HG03575 (cell line): ENCODE results near the gene TENM3.

Experiments
- ATAC-seq: cut with Tn5 transposase; IDR thresholded peaks from one replicate; pipeline ENCODE4 v1.9.1; 2021; ENCODE audit not compliant: unreplicated experiment, insufficient number of reproducible peaks, low FRiP score; ENCODE audit errors: extremely low read depth

Gene TENM3

DNA sequence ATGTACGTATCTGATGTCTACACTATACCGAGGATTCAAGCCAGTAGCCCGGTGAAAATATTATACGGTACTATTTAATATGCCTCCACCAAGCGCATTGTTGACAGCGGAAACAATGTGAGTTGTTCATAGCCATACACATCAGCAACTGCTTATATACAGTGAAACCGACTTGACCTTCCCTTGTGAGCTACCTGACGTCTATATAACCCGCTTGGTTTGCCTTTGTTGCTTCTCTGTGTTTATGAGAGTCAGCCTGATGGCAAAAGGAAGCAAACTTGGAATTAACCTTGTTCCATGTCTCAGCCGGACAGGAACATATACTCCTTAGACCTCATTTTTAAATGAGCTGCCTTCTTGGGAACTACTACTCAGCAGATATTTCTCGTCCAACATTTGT lies 462.2 kb downstream of the TENM3 start:
- ATAC-seq, result no peak

DNA sequence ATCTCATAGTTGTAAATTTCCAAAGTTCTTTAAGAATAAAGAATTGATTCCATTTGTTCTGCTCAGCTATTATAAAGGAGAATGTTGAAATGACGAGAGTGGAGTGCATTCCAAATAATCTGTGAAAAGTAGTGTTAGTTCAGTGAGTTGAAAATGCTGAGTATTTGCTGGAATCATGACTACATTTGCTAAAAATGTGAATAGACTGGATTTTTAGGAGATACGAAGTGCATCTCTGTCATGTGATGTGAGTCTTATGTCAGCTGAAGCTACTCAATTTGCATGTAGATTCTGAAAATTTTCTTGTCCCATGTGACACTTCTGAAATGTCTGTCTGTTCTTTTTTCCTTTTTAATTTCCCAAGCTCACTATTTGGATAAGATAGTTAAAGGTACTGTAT lies 468.0 kb downstream of the TENM3 start:
- no peak for ATAC-seq

DNA sequence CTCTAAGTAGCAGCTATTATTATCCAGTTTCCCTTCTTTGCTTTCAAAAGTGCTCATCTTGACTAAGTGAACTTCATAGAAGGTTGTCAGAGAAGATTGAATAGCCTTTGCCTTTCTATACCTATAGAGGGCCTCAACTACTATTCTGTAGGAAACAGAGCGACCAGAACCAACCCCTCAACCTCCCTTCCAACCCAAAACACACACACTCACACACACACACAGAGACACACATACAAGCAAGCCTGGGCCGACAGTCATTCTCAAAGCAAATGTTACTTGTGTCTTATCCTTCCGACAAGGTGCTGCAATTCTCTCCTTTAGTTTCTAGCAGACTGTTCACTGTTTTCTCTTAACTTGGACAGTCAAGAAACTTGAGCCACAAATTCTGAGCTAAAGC lies 472.3 kb downstream of the TENM3 start:
- ATAC-seq, result no peak

DNA sequence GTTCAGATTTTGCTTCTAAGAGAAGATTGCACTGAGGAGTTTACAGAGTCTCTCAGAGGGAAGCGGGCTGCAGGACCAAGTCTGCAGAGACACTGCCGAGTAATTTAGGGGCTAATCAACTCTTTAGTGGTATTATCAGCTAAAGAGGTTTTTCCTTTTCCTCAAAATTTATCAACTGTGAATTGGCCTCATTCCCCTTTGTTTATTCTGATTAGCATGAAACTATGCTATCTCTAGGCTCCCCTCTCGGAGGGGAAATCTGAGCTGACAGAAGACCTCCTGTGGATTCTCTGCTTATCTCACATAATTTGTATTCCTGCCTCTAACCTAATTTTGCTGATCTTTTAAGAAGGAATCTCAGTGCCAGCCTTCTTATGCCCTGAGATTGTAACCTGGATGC lies 473.0 kb downstream of the TENM3 start:
- ATAC-seq, result no peak

DNA sequence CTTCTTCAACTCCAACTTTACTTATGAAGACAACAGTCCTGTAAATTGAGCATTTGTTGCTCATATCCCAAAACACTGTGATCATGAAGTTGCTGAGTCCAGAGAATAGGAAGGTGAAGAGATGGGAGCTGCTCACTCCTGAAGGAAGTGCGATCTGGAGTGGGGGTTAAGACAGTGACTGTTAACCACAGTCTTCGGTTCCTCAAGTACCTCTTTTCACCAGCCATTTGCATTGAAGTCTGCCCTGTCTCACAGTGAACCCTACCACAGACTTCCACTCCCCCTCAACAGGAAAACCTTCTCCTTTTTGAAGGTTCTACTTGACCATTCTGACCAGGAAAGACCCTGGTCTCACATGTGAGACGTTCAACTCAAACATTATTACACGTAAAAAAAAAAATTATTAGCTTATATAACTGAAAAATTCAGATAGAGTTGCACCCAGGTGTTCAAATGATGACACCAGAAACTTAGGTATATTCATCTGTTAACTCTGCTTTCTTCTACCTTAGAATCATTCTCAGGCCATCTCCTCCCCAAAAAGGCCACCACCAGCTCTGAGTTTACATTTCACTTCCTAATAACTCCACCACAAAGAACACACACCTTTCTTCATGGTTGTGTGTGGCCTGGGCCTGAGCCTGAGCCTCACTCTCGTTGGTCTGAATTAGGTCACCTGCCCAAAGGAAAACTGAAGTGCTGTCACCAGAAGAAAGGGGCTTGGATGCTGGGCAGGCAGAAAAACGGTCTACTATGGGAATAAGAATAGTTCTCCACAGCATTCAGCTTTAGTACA lies 474.8 kb downstream of the TENM3 start:
- ATAC-seq, result no peak

DNA sequence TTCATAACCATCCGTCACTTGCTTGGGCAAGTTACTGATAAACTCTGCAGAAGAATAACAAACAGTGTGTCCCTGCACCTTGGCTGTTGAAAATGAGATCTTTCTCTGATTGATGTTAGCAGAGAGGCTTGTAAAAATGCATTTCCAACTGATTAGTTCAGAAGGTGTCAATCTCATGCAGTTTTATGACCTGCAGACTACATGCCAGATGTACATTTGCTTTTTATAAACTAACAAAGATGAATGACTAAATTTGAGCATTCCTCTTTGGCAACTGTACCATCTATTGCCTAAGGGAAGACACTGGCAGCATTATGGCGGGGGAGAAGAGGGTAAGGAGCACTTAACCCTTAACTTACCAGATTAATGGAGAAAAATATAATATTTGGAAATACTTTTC lies 481.2 kb downstream of the TENM3 start:
- no peak for ATAC-seq

DNA sequence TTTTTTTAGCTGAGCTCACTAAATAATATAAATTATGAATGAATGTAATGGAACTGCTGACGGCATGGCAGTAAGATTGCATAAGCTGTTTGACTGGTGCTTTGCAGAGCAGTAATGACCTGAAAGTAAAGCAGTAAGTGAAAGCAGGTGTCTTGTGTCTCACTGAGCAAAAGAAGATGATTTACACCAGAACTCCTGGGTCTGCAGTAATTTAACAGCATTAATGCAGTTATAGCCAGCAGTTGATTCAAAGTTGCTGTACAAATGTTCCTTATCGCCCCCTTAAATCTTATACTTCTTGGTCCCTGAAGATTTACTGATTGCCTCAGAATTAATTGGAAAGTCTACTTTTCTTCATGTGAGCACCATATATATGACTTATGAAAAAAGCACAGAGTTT lies 486.3 kb downstream of the TENM3 start:
- ATAC-seq, result no peak

DNA sequence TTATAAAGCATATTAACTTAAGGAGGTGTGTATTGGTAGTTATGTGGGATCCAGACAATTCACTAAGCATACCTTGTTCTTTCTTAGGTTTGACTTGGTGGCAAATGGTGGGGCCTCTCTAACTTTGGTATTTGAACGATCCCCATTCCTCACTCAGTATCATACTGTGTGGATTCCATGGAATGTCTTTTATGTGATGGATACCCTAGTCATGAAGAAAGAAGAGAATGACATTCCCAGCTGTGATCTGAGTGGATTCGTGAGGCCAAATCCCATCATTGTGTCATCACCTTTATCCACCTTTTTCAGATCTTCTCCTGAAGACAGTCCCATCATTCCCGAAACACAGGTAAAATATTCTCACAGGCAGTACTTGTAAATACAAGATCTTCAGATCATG lies 487.6 kb downstream of the TENM3 start:
- ATAC-seq, result no peak

DNA sequence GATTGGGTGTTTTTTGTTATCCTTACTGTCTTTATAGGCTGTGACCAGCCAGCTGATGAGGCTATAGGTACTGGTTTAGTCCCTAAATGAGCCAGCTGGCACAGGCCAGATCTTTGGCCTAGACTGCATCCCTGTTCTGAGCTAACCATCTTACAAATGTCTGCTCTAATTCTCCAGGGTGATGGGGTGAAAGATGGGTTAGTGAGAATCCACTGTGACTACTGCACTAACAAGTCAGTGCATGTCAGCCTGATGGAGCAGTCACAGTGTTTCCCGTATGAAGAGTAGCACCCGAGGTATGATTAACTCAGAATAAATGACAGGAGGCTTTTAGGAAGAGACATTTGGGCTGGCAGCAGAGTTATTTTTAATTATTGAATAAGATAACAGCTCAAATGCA lies 493.0 kb downstream of the TENM3 start:
- ATAC-seq, result no peak

DNA sequence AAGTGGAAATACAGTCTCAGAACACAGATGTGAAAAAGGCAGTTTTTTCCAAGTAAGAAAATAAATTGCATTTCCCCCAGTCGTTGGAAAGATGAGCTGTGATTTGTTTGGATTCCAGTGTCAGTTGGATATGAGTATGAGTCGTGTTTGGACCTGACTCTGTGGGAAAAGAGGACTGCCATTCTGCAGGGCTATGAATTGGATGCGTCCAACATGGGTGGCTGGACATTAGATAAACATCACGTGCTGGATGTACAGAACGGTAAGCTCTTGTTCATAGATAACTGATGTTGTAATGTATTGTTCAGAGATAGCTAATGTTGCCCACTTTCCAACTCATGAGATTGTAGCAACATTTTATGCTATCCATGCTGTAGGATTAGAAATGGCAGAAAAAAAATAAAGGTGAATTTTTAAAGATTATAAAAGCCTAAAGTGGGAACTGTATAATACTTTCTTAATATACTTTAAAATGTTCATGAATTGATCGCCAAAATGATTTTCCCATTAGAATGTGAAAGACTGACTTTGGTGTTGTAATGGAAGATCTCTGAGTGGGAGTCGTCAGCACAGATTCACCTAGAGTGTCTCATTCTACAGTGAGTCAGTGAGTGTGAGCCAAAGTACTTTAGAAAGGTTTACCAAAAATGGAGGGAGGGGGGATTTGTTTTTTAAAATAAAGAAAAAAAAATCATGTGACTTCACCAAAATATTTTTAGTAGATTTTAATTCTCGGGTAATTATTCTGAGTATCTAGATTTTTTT lies 495.3 kb downstream of the TENM3 start:
- no peak for ATAC-seq

DNA sequence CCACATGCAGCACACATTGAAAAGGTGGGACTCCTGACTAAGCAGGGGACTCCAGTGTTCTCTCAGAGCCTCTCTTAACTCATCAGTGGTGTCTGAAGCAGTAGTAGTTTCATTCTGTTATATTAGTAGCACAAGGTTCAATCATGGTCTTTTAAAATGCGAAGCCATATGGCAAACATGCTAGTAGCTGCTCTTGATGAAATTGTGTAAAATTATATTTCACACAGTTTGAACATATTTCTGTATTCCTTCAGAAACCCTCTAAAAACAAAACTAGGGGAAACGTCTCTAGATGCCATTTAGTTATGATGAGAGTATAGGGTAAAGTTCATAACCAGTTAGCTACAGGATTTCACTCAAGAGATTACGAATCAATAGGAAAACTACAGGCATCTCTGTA lies 497.1 kb downstream of the TENM3 start:
- ATAC-seq, result no peak

DNA sequence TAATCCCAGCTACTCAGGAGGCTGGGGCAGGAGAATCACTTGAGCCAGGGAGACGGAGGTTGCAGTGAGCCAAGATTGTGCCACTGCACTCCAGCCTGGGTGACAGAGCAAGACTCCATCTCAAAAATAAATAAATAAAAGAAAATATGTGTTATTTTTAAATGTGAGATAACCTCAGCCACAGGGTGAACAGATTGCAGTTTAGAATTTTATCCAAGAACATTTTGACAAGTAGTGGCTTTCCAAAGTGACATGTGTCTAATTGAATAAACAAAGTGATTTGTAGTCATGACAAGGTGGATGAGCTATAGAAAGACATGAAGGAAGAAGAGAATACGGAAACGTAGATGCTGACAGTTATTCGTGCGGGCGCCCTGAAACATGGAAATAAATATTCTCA lies 497.9 kb downstream of the TENM3 start:
- ATAC-seq, result no peak

DNA sequence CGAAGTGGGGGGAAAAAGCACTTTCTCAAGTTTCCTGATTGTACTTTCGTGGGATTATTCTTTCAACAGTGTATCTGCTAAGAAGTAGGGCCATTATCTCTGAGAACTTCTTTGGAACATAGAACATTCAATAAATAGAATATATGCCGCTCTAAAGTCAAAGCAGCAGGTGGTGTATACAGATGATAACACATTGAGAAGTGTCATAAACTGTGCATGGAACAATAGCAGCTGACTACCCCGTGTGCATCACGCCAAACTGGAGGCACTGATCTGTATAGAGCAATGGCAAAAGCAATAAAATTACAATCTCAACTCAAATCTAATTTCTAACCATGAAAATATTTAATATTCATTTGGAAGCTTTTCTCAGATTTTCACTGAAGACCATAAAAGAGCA lies 498.7 kb downstream of the TENM3 start:
- ATAC-seq, result no peak

DNA sequence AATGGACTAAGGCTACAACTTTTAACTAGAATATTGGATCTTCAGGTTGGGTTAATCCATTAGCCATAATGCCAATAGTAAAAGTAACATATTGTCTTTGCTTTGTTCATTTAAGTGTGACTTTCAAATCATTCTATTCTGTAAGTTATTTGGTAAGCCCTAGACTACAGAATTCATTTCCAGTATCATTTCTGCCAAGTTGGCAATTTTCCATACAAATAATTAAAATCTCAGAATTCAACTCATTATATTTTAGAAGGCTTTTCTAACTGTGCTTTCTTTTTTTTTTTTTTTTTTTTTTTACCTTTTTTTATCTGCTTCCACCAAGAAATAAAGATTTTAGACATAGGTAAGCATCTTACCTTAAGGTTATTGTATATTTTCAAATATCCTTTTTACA lies 500.6 kb downstream of the TENM3 start:
- no peak for ATAC-seq

DNA sequence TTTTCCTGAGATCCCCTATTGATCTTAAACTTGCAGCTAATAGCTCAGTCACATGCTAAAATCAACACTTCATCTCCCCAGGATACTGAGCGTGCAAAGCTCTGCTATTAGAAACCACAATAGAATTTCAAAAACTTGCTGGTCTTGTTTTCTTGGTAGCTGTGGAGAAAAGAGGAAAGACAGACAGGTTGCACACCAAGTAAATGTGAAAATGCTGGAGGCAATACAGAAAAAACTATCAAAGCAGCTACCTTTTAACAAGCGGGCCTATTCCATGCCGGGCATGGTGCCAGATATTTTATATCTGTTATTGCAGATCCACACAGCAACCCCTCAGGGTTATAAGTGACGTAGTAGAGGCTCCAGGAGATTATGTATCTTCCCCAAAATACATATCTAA lies 502.0 kb downstream of the TENM3 start:
- no peak for ATAC-seq

DNA sequence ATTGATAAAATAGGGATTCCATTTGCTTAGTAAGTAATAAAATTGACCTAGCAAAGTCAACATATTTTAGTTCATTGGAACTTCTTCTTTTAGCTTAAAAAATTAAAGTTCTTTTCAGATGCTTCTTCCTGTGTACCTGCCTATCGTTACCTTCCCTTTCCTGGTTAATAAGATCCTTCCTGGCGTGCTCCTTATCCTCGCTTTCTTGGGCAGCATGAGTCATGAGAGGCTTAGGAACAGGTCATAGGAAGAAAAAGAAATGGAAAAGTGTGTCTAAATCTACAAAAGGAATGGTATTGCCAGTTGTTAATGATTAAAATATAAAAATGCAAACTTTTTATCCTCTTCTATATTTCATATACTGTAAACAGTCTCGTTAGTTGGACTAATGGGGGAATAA lies 503.7 kb downstream of the TENM3 start:
- ATAC-seq, result no peak

DNA sequence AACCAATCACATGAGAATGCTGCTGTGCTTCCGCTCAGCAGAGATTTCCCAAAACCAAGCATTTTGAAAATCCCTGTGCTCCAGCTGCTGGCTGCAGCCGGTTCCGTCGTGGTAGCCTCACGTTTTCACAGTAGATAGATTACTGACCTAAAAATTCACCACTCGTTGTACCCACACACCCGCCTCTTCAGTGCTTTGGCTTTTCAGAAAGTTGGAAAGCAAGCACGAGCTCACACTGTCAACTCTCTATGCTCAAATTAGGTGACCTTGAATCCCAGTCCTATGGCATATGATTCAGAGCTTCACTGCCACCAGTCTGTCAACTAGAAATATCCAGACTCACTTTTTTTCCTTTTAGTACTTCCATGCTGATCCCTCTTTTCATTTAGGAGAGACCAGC lies 505.1 kb downstream of the TENM3 start:
- no peak for ATAC-seq

DNA sequence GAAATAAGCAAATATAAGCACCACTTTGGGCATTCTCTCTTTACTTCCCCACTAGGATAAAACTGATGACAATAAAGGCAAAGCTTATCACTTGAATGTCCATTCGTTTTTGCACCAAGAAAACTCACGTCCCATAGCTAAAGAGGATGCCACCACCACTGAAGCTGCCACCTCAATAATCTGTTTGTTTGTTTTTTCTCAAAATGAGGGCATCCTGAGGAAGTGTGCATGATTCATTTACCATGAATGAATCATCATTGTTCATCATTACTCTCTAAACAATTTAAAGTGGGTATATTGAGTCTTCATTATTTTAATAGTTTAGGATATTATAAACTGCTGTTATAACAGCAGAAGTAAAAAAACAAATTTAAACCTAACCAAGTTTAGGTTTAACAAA lies 505.7 kb downstream of the TENM3 start:
- no peak for ATAC-seq

DNA sequence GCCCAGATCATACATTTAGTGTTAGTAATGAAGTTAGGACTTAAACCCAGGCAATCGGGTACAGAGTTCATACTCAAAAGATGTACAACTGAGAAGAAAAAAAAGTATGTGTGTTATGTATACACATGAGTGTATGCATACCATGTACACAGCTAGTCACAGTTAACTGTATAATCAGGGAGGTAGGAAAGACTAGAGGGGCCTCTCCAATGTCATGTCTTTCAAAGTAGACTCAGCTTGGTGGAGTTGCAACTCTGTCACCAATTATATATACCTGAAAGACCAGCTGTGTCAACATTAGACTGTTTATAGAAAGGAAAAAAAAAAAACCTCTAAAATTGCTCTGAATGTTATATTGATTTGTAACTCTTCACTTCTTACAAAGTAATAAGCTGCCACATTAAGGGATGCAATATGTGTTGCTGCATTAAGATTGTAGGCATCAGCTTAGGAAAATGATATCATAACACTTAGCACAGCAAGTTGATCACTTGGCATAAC lies 506.5 kb downstream of the TENM3 start:
- no peak for ATAC-seq

DNA sequence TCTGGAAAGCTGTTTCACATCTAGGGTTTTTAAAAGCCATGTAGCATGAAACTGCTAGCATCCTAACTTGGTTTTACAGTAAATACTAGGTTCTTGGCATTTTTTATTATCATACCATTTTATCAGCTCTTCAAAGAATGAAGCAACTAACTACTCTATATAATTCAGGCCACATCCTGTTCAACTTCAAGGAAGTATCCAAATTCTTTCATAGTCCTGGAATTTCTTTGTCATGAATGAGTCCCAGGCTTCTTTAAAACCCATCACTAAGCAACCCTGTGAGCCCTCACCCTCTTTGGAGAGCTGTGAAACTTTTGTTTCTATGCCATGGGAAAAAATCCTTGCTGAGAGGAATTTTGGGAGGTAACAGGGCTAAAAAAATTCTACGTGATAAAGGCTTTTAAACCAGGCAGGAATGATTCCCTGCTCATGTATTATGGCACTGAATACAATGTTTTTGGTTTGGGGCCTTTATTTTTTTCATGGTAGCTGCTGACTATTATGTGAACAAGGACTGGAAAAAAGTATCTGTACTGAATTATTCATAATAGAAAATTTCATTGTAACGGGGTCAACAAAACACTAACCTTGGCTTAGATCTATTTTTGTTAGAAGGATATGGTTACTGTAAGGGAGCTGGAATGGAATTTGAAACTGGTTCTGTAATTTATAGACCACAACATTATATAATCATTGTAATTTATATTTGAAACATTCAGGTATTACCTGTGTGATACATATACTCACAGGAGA lies 509.1 kb downstream of the TENM3 start:
- no peak for ATAC-seq
